ENCODE results near the gene GPX6. TPM values are rescaled to one million over a fixed set of nuclear protein-coding genes. Genes with fewer than 3 reads are reported as not detected.
"Not testable (repeated sequence)": the region's sequence is repeated elsewhere in the genome, so short reads cannot be mapped to it uniquely, and the experiment has no call there.

Gene GPX6
- total RNA-seq, 2 donors from 2014 or later = not detected

DNA sequence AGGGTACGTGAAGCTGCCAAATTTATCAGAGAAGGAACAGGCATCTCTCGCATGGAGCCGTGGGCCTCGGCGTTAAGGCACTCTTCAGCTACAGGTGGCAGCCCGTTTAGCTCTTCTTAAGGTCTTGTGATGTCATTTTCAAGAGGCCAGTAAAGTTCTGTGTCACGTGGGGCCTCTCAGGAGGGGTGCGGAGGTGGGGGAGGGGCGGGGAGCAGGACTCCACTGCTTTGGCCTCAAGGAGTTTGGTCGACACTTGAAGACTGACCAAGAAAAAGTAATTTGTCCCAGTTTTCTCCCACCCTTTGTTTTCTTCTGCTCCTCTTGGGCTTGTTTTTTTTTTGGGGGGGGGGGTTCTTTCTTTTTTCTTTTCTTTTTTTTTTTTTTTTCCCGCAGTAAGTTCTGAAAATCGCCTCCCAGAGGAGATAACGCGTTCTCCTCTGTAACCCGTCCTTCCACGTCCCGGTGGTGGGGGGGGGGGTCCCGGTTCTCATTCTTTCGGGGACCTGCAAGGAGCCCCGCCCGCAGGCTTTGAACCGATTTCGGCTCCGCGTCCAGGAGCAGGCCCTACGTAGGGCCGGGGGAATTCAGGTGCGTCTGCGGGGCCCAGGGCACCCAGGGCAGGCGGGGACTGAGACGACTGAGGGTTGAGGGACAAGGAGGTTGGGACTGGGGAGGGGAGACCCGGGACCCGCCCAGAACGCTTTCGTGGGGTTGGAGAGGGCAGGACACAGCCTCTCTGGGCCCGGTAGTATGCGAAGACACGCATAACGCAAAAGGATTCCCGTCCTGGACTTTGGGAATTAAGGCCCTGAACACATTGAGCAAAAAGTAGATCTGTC lies 26.0 kb downstream of the GPX6 start:
- DNase-seq (peak; percentile 64), ATAC-seq (peak; percentile 42 to 84)
- intact Hi-C loops (cut with DNase I) = no loop called here

GRCh38 chr6:28488916-28489365 lies 26.7 kb downstream of the GPX6 start:
- intact Hi-C loops (cut with DNase I) = no loop called here
- ATAC-seq (peak in 1 of 2 donors; percentile 20), DNase-seq (no peak)

- intact Hi-C loops (cut with DNase I) = no loop called here
- ATAC-seq (no peak), DNase-seq (no peak)
Observed at GRCh38 chr6:28486988-28487742, 28.4 kb downstream of the GPX6 start.

DNA sequence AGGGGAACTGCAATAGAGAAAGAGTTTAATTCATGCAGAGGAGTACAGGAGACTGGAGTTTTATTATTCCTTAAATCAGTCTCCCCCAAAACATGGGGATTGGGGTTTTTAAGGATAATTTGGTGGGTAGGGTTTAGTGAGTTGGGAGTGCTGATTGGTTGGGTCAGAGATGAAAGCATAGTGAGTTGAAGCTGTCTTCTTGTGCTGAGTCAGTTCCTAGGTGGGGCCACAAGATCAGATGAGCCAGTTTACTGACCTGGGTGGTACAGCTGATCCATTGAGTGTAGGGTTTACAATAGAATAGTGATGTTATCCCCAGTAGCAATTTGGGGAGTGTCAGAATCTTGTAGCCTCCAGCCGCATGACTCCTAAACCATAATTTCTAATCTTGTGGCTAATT lies 29.1 kb downstream of the GPX6 start:
- DNase-seq = no peak
- intact Hi-C loops (cut with DNase I) = no loop called here
- ATAC-seq = no peak

- DNase-seq = no peak
- intact Hi-C loops (cut with DNase I) = no loop called here
- no peak for ATAC-seq
Observed at GRCh38 chr6:28485482-28485881, 30.1 kb downstream of the GPX6 start.

DNA sequence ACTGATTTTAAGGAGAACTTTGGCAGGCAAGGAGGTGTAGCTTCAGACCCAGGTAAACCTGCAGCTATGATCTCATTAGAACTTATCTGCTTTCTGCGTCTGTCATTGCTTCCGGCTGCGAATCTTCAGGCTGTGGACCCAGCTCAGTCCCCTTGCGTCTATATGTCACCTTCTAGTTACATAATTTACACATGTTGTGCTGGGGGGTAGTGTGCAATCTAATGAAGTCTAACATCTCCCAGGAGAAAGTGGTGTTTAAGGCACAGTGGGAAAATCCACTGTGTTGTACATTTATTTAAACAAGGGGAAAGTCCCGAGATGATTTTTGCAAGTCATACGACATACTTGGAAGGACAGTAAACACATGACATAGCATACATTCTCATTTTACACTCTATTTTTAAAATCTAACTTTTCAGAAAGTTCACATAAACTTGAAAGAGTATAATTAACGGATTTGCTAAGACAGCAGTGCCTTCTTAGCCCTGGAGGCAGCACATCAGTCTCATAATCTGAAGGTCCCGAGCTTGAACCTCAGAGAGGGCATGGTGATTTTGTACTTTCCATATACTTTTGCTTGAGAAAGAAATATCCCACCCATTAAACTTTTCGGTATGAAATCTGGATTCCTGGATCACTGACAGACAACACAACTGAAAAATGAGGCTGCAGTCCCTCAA lies 35.2 kb downstream of the GPX6 start:
- ATAC-seq = no peak
- no peak for DNase-seq
- intact Hi-C loops (cut with DNase I) = no loop called here

DNA sequence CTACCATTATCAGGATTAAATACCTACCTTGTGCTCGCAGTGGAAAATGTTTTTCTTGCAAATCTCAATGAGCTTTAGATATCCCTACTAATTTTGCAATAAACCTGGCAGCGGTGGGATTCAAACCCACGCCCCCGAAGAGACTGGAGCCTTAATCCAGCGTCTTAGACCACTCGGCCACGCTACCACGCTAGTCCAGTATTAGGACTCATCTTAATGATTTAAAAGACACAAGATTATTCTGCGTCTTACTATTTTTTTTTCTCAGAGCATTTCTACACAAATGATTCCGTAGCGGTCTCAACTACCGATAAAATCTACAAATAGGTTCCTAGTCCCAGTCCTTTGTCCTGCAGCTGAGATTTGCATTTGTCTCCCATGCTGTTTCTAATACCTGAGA lies 37.1 kb downstream of the GPX6 start:
- ATAC-seq = no peak
- no peak for DNase-seq

GRCh38 chr6:28474441-28475219 lies 41.0 kb downstream of the GPX6 start:
- intact Hi-C loops (cut with DNase I) = no loop called here
- DNase-seq (no peak), ATAC-seq (peak; percentile 41 to 53)

More for the DNA sequence above, 37.1 kb downstream of the GPX6 start:
- intact Hi-C loops (cut with DNase I) = no loop called here

- ATAC-seq; intact Hi-C loops (cut with DNase I); DNase-seq: not testable (repeated sequence)
Observed at GRCh38 chr6:28469153-28469745, 46.3 kb downstream of the GPX6 start.

- intact Hi-C loops (cut with DNase I) = no loop called here
- ATAC-seq (no peak), DNase-seq (no peak)
Observed at GRCh38 chr6:28468056-28468455, 47.5 kb downstream of the GPX6 start.

DNA sequence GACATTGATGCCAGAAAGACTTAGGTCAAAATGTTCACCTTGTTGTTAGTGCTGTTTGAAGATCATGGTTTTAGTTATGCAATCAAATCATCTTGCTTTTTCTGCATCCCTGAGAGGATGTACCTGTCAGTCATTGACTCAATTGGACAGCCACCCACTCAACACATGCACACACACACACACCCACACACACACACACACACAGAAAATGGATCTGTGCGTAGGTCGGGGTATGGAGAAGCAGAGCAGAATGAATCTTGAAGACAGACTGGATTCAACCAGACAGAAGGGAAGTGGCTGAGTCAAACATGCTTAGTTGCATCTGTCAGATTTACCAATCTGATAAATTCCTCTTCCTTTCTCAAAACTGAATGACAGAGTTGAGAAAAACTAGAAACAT lies 53.2 kb downstream of the GPX6 start:
- intact Hi-C loops (cut with DNase I) = no loop called here
- ATAC-seq (no peak), DNase-seq (no peak)

DNA sequence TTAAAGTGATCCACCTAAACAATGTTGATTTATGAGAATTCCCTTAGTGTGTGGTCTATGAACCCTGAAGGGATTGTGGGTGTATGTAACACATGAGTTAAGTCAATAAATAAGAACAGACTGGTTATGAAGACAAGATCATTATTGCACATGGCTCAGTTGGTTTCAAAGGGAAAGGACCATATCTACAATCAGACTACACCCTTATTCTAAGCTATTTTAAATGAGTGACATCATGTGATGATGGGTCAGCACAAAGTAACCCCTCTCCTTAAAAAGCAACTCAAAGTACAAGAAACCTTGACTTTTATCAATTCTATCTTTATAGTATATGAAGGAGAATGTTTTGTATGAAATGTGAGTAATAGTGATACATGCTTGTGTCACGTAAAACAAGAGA lies 57.0 kb downstream of the GPX6 start:
- DNase-seq = no peak

More for the DNA sequence above, 57.0 kb downstream of the GPX6 start:
- ATAC-seq = no peak
- intact Hi-C loops (cut with DNase I) = no loop called here

Other genes with a start within 250 kb of the GPX6 start
- 10 to 100 TPM in 1 of 2 donors, 1 to 10 TPM in 1; 8.8 to 11.9 TPM for gene ZSCAN26, start 248.7 kb downstream of the GPX6 start, total RNA-seq
- 1 to 10 TPM; 2.7 TPM for gene PGBD1, start 234.2 kb downstream of the GPX6 start, total RNA-seq
- gene ZSCAN31, start 179.6 kb downstream of the GPX6 start, total RNA-seq = 10 to 100 TPM in 1 of 2 donors, 1 to 10 TPM in 1; 8.4 to 11.4 TPM
- 1 to 10 TPM; 3.2 to 4.6 TPM for gene ZKSCAN3, start 165.8 kb downstream of the GPX6 start, total RNA-seq
- gene ZSCAN12, start 116.0 kb downstream of the GPX6 start, total RNA-seq = 1 to 10 TPM; 2.6 to 3.7 TPM
- 1 to 10 TPM; 1.1 to 1.2 TPM for gene ZSCAN23, start 72.3 kb downstream of the GPX6 start, total RNA-seq
- not detected for gene GPX5, start 10.1 kb upstream of the GPX6 start, total RNA-seq

All from left cardiac atrium (tissue), 4 donors.